Measurements from ENCODE around the gene C19orf67. TPM values are rescaled to one million over a fixed set of nuclear protein-coding genes. Genes with fewer than 3 reads are reported as not detected.

The C19orf67 gene
- total and polyA plus RNA-seq, 2 of the 13 experiments (the other 11 are each of a cell fraction or from before 2014, with no cell fraction given) = 0.11 to 0.32 TPM

DNA sequence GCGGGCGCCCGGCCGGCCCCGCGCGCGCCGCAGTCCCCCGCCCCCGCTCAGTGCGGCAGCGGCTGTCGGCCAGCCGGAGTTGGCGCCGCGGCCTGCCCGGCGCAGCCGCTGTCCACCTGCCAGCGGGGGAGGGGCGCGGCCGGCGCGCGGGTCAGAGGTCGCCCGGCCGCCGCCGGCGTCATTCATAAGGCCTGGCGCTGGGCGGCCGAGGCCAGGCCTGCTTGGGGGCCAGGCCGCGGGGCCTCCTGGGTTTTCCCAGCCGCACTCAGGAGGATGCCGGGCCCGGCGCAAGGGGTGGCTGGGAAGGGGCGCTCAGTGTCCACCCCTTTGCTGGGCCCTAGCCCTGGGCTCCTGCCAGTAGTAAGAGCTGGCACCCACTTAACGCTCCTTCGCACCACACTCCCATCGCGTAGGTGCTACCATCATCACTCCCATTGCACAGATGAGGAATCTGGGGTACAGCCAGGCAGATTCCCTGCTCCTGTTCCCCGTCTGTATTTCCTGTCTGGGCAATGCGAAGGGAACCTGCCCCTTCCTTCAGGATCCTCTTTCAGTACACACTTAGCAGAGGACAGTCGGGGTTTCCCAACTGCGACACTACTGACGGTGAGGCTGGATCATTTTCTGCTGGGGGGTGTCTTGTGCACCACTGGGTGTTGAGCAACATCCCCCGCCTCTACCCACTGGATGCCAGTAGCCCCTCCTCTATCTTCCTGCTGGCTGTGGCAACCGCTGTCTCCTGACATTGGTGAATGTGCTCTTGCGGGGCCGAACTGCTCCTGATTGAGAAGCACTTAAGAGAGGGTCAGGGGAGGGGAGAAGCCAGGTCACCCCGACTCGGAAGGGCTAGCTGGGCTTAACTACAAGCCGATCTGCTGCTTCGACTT is 32.8 kb upstream of the C19orf67 start (continued):
- 0 out of 2 replicates have a peak, but pooled peaks have one; percentile 52 for TF ChIP-seq POGK (CRISPR knock-in tag; conservative IDR thresholded peaks at IDR 0.05)
- no peak for TF ChIP-seq ZBTB3 (CRISPR knock-in tag; IDR thresholded peaks at IDR 0.05; ENCODE audit: borderline replicate concordance, low read depth)
- TF ChIP-seq NAIF1 (CRISPR knock-in tag; IDR thresholded peaks at IDR 0.05; ENCODE audit: borderline replicate concordance) = no peak
- TF ChIP-seq AKAP8 (CRISPR knock-in tag; IDR thresholded peaks at IDR 0.05) = no peak
- TF ChIP-seq PITX1 (CRISPR knock-in tag; IDR thresholded peaks at IDR 0.05) = peak; percentile 45; the same call in 1 of the 2 replicates
- TF ChIP-seq GATA4 (IDR thresholded peaks at IDR 0.05; ENCODE audit: borderline replicate concordance, low read depth) = 0 out of 2 replicates have a peak, but pooled peaks have one; percentile 14
- TF ChIP-seq XRCC5 (optimal IDR thresholded peaks at IDR 0.05; ENCODE audit: low read length) = peak; percentile 63
- TF ChIP-seq ZNF747 (CRISPR knock-in tag; IDR thresholded peaks at IDR 0.05; ENCODE audit: borderline replicate concordance) = no peak
- TF ChIP-seq ZNF547 (CRISPR knock-in tag; IDR thresholded peaks at IDR 0.05) = peak; percentile 19; the same call in 1 of the 2 replicates
- no peak for TF ChIP-seq ZNF460 (CRISPR knock-in tag; IDR thresholded peaks at IDR 0.05; ENCODE audit: borderline replicate concordance)
- TF ChIP-seq ZNF180 (CRISPR knock-in tag; IDR thresholded peaks at IDR 0.05; ENCODE audit: borderline replicate concordance, low read depth) = no peak
- TF ChIP-seq HNRNPL (IDR thresholded peaks at IDR 0.05; ENCODE audit: low read depth, low read length) = no peak
- TF ChIP-seq MEIS2 (CRISPR knock-in tag; IDR thresholded peaks at IDR 0.05) = peak; percentile 15; the same call in 1 of the 2 replicates
- TF ChIP-seq LCORL (IDR thresholded peaks at IDR 0.05) = no peak
- no peak; the same call in 1 of the 2 replicates for TF ChIP-seq LCORL (CRISPR knock-in tag; IDR thresholded peaks at IDR 0.05)
- TF ChIP-seq POLR2G (IDR thresholded peaks at IDR 0.05; ENCODE audit: low read depth, low read length) = peak; percentile 78
- TF ChIP-seq, protein P1, sequence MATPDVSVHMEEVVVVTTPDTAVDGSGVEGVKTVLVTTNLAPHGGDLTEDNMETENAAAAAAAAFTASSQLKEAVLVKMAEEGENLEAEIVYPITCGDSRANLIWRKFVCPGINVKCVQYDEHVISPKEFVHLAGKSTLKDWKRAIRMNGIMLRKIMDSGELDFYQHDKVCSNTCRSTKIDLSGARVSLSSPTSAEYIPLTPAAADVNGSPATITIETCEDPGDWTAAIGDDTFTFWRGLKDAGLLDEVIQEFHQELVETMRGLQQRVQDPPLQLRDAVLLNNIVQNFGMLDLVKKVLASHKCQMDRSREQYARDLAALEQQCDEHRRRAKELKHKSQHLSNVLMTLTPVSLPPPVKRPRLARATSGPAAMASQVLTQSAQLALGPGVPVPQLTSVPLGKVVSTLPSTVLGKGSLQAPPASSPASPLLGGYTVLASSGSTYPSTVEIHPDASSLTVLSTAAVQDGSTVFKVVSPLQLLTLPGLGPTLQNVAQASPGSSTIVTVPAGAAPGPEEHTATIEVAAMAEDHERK (CRISPR knock-in tag; IDR thresholded peaks at IDR 0.05; ENCODE audit: low read depth) = no peak
- TF ChIP-seq, protein P2, sequence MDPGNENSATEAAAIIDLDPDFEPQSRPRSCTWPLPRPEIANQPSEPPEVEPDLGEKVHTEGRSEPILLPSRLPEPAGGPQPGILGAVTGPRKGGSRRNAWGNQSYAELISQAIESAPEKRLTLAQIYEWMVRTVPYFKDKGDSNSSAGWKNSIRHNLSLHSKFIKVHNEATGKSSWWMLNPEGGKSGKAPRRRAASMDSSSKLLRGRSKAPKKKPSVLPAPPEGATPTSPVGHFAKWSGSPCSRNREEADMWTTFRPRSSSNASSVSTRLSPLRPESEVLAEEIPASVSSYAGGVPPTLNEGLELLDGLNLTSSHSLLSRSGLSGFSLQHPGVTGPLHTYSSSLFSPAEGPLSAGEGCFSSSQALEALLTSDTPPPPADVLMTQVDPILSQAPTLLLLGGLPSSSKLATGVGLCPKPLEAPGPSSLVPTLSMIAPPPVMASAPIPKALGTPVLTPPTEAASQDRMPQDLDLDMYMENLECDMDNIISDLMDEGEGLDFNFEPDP (CRISPR knock-in tag; conservative IDR thresholded peaks at IDR 0.05) = no peak
- 0 out of 2 replicates have a peak, but pooled peaks have one; percentile 48 for TF ChIP-seq ATF2 (CRISPR knock-in tag; IDR thresholded peaks at IDR 0.05)
- TF ChIP-seq, protein P3, sequence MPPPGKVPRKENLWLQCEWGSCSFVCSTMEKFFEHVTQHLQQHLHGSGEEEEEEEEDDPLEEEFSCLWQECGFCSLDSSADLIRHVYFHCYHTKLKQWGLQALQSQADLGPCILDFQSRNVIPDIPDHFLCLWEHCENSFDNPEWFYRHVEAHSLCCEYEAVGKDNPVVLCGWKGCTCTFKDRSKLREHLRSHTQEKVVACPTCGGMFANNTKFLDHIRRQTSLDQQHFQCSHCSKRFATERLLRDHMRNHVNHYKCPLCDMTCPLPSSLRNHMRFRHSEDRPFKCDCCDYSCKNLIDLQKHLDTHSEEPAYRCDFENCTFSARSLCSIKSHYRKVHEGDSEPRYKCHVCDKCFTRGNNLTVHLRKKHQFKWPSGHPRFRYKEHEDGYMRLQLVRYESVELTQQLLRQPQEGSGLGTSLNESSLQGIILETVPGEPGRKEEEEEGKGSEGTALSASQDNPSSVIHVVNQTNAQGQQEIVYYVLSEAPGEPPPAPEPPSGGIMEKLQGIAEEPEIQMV (CRISPR knock-in tag; IDR thresholded peaks at IDR 0.05; ENCODE audit: low read depth) = 0 out of 2 replicates have a peak, but pooled peaks have one; percentile 4
